WTC11 (cell line): ENCODE data around the gene TCP1.

Experiments used
- CREM ChIP-seq: sonication (generic); formaldehyde crosslinking; IDR thresholded peaks from 2 replicates; pipeline ENCODE4 v1.8.1; 2022; ENCODE audit warnings: mild to moderate bottlenecking, missing genetic modification reagents, moderate library complexity
- CTCF ChIP-seq: fragments of 200-600 bp; IDR thresholded peaks from 2 replicates; pipeline ENCODE4 v1.8.0; 2022; ENCODE audit warnings: antibody characterized with exemption
- ESRRA ChIP-seq: sonication (generic); formaldehyde crosslinking; IDR thresholded peaks from 2 replicates; pipeline ENCODE4 v1.8.1; 2022; ENCODE audit warnings: mild to moderate bottlenecking, missing genetic modification reagents, borderline replicate concordance
- FOXP1 ChIP-seq: sonication (generic); formaldehyde crosslinking; IDR thresholded peaks from 2 replicates; pipeline ENCODE4 v1.8.0; 2022; ENCODE audit warnings: missing genetic modification reagents, mild to moderate bottlenecking, moderate library complexity, borderline replicate concordance
- GABPB1 ChIP-seq: sonication (generic); formaldehyde crosslinking; IDR thresholded peaks from 2 replicates; pipeline ENCODE4 v1.8.1; 2023; ENCODE audit warnings: mild to moderate bottlenecking, missing genetic modification reagents
- MAX ChIP-seq: sonication (generic); formaldehyde crosslinking; IDR thresholded peaks from 2 replicates; pipeline ENCODE4 v1.8.0; 2022; ENCODE audit warnings: mild to moderate bottlenecking, missing genetic modification reagents
- NR3C1 ChIP-seq: sonication (generic); formaldehyde crosslinking; conservative IDR thresholded peaks from 2 replicates; pipeline ENCODE4 v1.8.1; 2023; ENCODE audit warnings: low read depth, mild to moderate bottlenecking, missing genetic modification reagents
- PREB ChIP-seq: sonication (generic); formaldehyde crosslinking; IDR thresholded peaks from 2 replicates; pipeline ENCODE4 v1.8.1; 2022; ENCODE audit warnings: mild to moderate bottlenecking, missing genetic modification reagents, moderate library complexity, borderline replicate concordance
- SP1 ChIP-seq: sonication (generic); formaldehyde crosslinking; conservative IDR thresholded peaks from 2 replicates; pipeline ENCODE4 v1.8.1; 2022; ENCODE audit warnings: missing genetic modification reagents

GRCh38 chr6:159815410-159815809, 26.0 kb upstream of the TCP1 start:
- TF ChIP-seq NR3C1 (no peak), CTCF (no peak), FOXP1 (CRISPR knock-in tag) (no peak), PREB (CRISPR knock-in tag) (no peak), ESRRA (CRISPR knock-in tag) (no peak), GABPB1 (CRISPR knock-in tag) (no peak), SP1 (no peak), CREM (CRISPR knock-in tag) (no peak), MAX (CRISPR knock-in tag) (no peak)
